RWPE2 (cell line): ENCODE data around the gene LZTFL1.

ENCODE experiments used
- ATAC-seq: fragments of 200-7000 bp; cut with Tn5 transposase; 3 replicates; pipeline ENCODE4 v1.9.1; 2021; ENCODE audit warnings: low read depth
- DNase-seq: peaks from one replicate; pipeline ENCODE4 v3.0.0-alpha.2; 2020; ENCODE audit warnings: low spot score
- H3K27ac ChIP-seq: fragments of 450-650 bp; 2 replicates; pipeline ENCODE4 v1.5.1; 2017; ENCODE audit warnings: mild to moderate bottlenecking; ENCODE audit not compliant: poor library complexity, severe bottlenecking
- H3K27me3 ChIP-seq: fragments of 250-450 bp; sonication (Bioruptor Pico); 2 replicates; pipeline ENCODE4 v1.5.1; 2021; ENCODE audit warnings: mild to moderate bottlenecking, moderate library complexity; ENCODE audit not compliant: insufficient read depth, poor library complexity, severe bottlenecking
- H3K36me3 ChIP-seq: fragments of 250-450 bp; sonication (Bioruptor Pico); 2 replicates; pipeline ENCODE4 v1.5.1; 2020; ENCODE audit warnings: low read depth, mild to moderate bottlenecking, moderate library complexity
- H3K4me1 ChIP-seq: fragments of 250-450 bp; sonication (Bioruptor Pico); 2 replicates; pipeline ENCODE4 v1.5.1; 2021; ENCODE audit warnings: mild to moderate bottlenecking, moderate library complexity; ENCODE audit not compliant: insufficient read depth, poor library complexity, severe bottlenecking
- H3K4me3 ChIP-seq: fragments of 250-450 bp; sonication (Bioruptor Pico); 2 replicates; pipeline ENCODE4 v1.5.1; 2021; ENCODE audit warnings: mild to moderate bottlenecking, moderate library complexity; ENCODE audit not compliant: severe bottlenecking
- H3K9me3 ChIP-seq: fragments of 250-450 bp; sonication (Bioruptor Pico); 2 replicates; pipeline ENCODE4 v1.5.1; 2021; ENCODE audit warnings: mild to moderate bottlenecking, moderate library complexity; ENCODE audit not compliant: severe bottlenecking
- TF ChIP-seq, protein P1 (sequence below): fragments of 450-650 bp; IDR thresholded peaks from one replicate; pipeline ENCODE4 v1.5.1; 2017; ENCODE audit warnings: mild to moderate bottlenecking, moderate library complexity; ENCODE audit not compliant: poor library complexity, severe bottlenecking

The LZTFL1 gene

GRCh38 chr3:45880725-45881077 is 38.8 kb upstream of the LZTFL1 start:
- Histone ChIP-seq H3K27ac (no peak overlapping the region), H3K27me3 (no peaks in the 10 kb centered on the region)
- 0 out of 3 replicates have a peak, but pooled peaks have one; percentile 12 for ATAC-seq

DNA sequence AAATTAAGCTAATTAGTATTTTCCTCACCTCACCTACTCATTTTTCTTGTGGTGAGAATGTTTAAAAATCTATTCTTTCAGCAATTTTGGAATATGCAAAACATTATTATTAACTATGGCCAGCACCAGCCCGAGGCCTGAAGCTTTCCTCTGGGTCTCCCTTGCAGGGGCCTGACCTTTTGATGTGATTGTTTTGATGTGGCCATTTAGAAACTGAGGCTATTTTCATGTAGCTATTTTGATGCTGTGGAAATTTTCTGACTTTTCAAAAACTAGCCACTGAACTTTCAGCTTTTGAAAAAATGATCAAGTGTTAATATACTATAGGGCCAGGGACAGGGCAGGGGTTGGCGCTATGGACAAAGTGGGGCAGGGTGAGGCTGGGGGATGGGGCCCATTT is 36.2 kb upstream of the LZTFL1 start:
- no peak overlapping the region for H3K27ac ChIP-seq
- H3K36me3 ChIP-seq = no peaks in the 10 kb centered on the region
- no peaks in the 10 kb centered on the region for H3K27me3 ChIP-seq
- H3K4me3 ChIP-seq = no peak overlapping the region
- H3K9me3 ChIP-seq = no peaks in the 10 kb centered on the region
- DNase-seq = no peak
- TF ChIP-seq, protein P1, sequence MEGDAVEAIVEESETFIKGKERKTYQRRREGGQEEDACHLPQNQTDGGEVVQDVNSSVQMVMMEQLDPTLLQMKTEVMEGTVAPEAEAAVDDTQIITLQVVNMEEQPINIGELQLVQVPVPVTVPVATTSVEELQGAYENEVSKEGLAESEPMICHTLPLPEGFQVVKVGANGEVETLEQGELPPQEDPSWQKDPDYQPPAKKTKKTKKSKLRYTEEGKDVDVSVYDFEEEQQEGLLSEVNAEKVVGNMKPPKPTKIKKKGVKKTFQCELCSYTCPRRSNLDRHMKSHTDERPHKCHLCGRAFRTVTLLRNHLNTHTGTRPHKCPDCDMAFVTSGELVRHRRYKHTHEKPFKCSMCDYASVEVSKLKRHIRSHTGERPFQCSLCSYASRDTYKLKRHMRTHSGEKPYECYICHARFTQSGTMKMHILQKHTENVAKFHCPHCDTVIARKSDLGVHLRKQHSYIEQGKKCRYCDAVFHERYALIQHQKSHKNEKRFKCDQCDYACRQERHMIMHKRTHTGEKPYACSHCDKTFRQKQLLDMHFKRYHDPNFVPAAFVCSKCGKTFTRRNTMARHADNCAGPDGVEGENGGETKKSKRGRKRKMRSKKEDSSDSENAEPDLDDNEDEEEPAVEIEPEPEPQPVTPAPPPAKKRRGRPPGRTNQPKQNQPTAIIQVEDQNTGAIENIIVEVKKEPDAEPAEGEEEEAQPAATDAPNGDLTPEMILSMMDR = no peak
- no peaks in the 10 kb centered on the region for H3K4me1 ChIP-seq
- no peak for ATAC-seq

More at GRCh38 chr3:45880725-45881077, 38.8 kb upstream of the LZTFL1 start:
- H3K9me3 ChIP-seq = no peaks in the 10 kb centered on the region
- H3K4me3 ChIP-seq = no peak overlapping the region
- H3K4me1 ChIP-seq = no peaks in the 10 kb centered on the region
- TF ChIP-seq, protein P1 = no peak
- DNase-seq = no peak
- H3K36me3 ChIP-seq = no peaks in the 10 kb centered on the region

DNA sequence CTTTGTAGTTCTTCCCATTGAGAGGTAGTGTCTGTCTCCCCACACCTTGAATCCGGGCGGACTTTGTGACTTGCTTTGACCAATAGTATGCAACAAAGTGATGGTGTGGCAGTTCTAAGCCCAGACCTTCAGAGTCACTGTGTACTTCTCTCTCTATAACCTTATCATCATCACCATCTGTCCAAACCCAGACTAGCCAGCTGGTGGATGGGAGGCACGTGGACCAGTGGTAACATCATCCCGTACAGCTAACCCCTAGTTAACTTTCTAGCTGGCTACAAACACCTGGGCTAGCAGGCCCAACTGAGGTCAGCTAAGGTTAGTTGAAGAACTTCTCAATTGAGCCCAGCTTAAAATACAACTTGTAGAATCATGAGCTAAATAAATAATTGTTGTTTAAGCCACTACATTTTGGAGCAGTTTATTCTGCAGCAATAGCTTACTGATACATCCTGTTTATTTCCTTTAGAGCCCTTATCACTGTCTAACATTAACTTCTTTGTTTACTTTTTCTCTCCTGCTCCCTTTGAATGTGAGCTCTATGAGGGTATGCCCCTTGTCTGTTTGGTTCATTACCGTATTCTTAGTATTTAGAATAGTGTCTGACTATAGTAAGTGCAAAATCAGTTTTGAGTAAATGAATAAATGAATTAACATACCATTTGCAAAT is 32.9 kb upstream of the LZTFL1 start:
- TF ChIP-seq, protein P1 = no peak
- ATAC-seq (no peak), DNase-seq (no peak)
- Histone ChIP-seq H3K9me3 (no peaks in the 10 kb centered on the region), H3K27ac (no peak overlapping the region), H3K36me3 (no peaks in the 10 kb centered on the region), H3K27me3 (no peaks in the 10 kb centered on the region), H3K4me3 (no peak overlapping the region), H3K4me1 (no peaks in the 10 kb centered on the region)

- Histone ChIP-seq H3K27ac (no peak overlapping the region), H3K36me3 (no peaks in the 10 kb centered on the region), H3K4me1 (no peaks in the 10 kb centered on the region), H3K27me3 (no peaks in the 10 kb centered on the region), H3K4me3 (no peak overlapping the region), H3K9me3 (no peaks in the 10 kb centered on the region)
- DNase-seq (no peak), ATAC-seq (no peak)
- TF ChIP-seq, protein P1 = no peak
Observed at GRCh38 chr3:45873638-45874037, 31.7 kb upstream of the LZTFL1 start.

GRCh38 chr3:45873036-45873435 is 31.1 kb upstream of the LZTFL1 start:
- Histone ChIP-seq H3K4me3 (no peak overlapping the region), H3K4me1 (no peaks in the 10 kb centered on the region), H3K9me3 (no peaks in the 10 kb centered on the region), H3K27me3 (no peaks in the 10 kb centered on the region), H3K36me3 (no peaks in the 10 kb centered on the region), H3K27ac (no peak overlapping the region)
- ATAC-seq (no peak), DNase-seq (no peak)
- TF ChIP-seq, protein P1 = no peak
